Spleen (tissue), 11 donors: Measurements from ENCODE around the gene C10orf88. TPM values are rescaled to one million over a fixed set of nuclear protein-coding genes. Genes with fewer than 3 reads are reported as not detected.

Experiments
- DNase-seq: peaks from one replicate; pipeline ENCODE4 v3.0.0-alpha.2; 2020
- H3K27ac ChIP-seq, 8 donors: fragments of 200-600 bp; sonication (generic) in 7 of 8; 1 replicate in 4 of 8; 2 replicates in 4 of 8; pipeline versions ENCODE4 v1.5.0 to v1.8.0; 2016 to 2021; ENCODE audit warnings: inconsistent platforms in 4 of 8, mild to moderate bottlenecking in 4 of 8, moderate library complexity in 1 of 8
- H3K27me3 ChIP-seq, 7 donors: fragments of 200-600 bp; sonication (generic) in 6 of 7; replicated peaks in 1 of 7; 1 replicate in 4 of 7; 2 replicates in 3 of 7; pipeline versions ENCODE4 v1.5.0 to v1.8.0; 2016 to 2021; ENCODE audit warnings: inconsistent platforms in 3 of 7, mild to moderate bottlenecking in 1 of 7
- H3K36me3 ChIP-seq, 6 donors: fragments of 200-600 bp; sonication (generic) in 5 of 6; 1 replicate in 4 of 6; 2 replicates in 2 of 6; pipeline versions ENCODE4 v1.5.0 to v1.8.0; 2016 to 2021; ENCODE audit warnings: inconsistent platforms in 2 of 6
- H3K4me1 ChIP-seq, 6 donors: fragments of 200-600 bp; sonication (generic) in 5 of 6; 1 replicate in 3 of 6; 2 replicates in 3 of 6; pipeline versions ENCODE4 v1.5.0 to v1.8.0; 2016 to 2021; ENCODE audit warnings: inconsistent platforms in 3 of 6
- H3K4me3 ChIP-seq, 8 donors: fragments of 200-600 bp; sonication (generic) in 7 of 8; 1 replicate in 4 of 8; 2 replicates in 4 of 8; pipeline versions ENCODE4 v1.5.0 to v1.8.0; 2016 to 2021; ENCODE audit warnings: inconsistent platforms in 4 of 8, mild to moderate bottlenecking in 4 of 8, moderate library complexity in 2 of 8
- H3K9me3 ChIP-seq, 8 donors: fragments of 200-600 bp; sonication (generic) in 7 of 8; 1 replicate in 4 of 8; 2 replicates in 4 of 8; pipeline versions ENCODE4 v1.5.0 to v1.8.0; 2016 to 2021; ENCODE audit warnings: inconsistent platforms in 4 of 8
- POLR2A ChIP-seq, 3 donors: fragments of 450-650 bp; IDR thresholded peaks; one replicate each; pipeline ENCODE4 v1.5.1; 2017; ENCODE audit warnings: antibody characterized with exemption in 3 of 3, mild to moderate bottlenecking in 1 of 3
- POLR2AphosphoS5 ChIP-seq, 3 donors: sonication (generic); formaldehyde crosslinking; IDR thresholded peaks; one replicate each; pipeline ENCODE4 v1.5.1; 2017; ENCODE audit warnings: antibody characterized with exemption in 3 of 3
- WGBS, 5 donors: extraction: QIAGEN DNeasy Blood & Tissue Kit in 3 of 5; methylation state at CpG; one replicate each; pipeline versions ENCODE4 v1.1.5 to v1.1.7; 2013 to 2018; 5-methylcytosine and 5-hydroxymethylcytosine counted together
- intact Hi-C: fragments of 100-400 bp; cut with DNase I; formaldehyde crosslinking; loops from one replicate; pipeline ENCODE4 v1.15.0; 2023; ENCODE audit warnings: low total_unique reads
- polyA plus RNA-seq, 3 donors: library from polyadenylated mRNA; stranded (reverse); fragments of 200-250 nt; gene quantifications; one replicate each; pipeline ENCODE4 v1.2.1, GENCODE V29; 2013
- total RNA-seq, 7 donors: library from RNA; depleted of rRNA in 3 of 7; stranded (reverse); fragments of >200 nt in 3 of 7; fragmentation: NEBNext Ultra II Directional in 4 of 7; extraction: Animal tissue kit (Norgen Biotek cat#: 25700) in 4 of 7; gene quantifications; one replicate each; pipeline versions ENCODE4 v1.1.0 to v1.2.1, GENCODE V29; 2016 to 2021
- TF ChIP-seq, protein P1 (sequence below), 11 experiments: fragments of 200-600 bp in 7 of 11; fragments of 450-650 bp in 4 of 11; sonication (generic) in 4 of 11; IDR thresholded peaks in 8 of 11; conservative IDR thresholded peaks in 3 of 11; 1 replicate in 7 of 11; 2 replicates in 4 of 11; pipeline versions ENCODE4 v1.4.0 to v1.8.0; 2016 to 2021; ENCODE audit warnings: antibody characterized with exemption in 11 of 11, inconsistent platforms in 4 of 11, mild to moderate bottlenecking in 1 of 11
- donor health status: healthy with polysubstance abuse.
- donor health status: DM: no; HTN: no; CAD: no; lungs with moderate emphysema.
- donor health status: DM: no; HTN: no; CAD: no.
- donor health status: Bipolar disorder and iron deficiency.
- donor health status: healthy.
- donor health status: DM: no; HTN: no; CAD: no.
- donor health status: DM: yes; HTN: yes; CAD: no.

Gene C10orf88
- total and polyA plus RNA-seq, 10 donors: 4.7 to 10.2 (median 7.0) TPM

DNA sequence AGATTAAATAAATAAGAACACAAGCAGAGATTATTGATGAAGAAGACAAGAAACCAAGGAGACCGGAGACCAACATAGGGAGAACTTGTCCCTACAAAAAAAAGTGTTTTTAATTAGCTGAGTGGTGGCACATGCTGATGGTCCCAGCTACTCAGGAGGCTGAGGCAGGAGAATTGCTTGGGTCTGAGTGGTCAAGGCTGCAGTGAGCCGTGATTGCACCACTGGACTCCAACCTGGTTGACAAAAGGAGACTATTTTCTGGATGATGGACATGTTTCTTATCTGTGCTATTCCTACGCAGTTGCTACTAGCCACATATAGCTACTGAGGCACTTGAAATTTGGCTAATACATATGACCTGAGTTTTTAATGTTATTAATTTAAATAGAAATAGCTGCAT, 44.9 kb upstream of the C10orf88 start:
- intact Hi-C loops: no loop called here
- H3K36me3 ChIP-seq: peaks cover 0 to 53% (median 37%) of the 10 kb centered on the region in 6 donors
- no peak for DNase-seq
- H3K27me3 ChIP-seq: no peaks in the 10 kb centered on the region
- H3K9me3 ChIP-seq: no peaks in the 10 kb centered on the region
- peaks cover 0 to 48% (median 16%) of the 10 kb centered on the region in 6 donors for H3K4me1 ChIP-seq
- TF ChIP-seq, protein P1, sequence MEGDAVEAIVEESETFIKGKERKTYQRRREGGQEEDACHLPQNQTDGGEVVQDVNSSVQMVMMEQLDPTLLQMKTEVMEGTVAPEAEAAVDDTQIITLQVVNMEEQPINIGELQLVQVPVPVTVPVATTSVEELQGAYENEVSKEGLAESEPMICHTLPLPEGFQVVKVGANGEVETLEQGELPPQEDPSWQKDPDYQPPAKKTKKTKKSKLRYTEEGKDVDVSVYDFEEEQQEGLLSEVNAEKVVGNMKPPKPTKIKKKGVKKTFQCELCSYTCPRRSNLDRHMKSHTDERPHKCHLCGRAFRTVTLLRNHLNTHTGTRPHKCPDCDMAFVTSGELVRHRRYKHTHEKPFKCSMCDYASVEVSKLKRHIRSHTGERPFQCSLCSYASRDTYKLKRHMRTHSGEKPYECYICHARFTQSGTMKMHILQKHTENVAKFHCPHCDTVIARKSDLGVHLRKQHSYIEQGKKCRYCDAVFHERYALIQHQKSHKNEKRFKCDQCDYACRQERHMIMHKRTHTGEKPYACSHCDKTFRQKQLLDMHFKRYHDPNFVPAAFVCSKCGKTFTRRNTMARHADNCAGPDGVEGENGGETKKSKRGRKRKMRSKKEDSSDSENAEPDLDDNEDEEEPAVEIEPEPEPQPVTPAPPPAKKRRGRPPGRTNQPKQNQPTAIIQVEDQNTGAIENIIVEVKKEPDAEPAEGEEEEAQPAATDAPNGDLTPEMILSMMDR (IDR thresholded peaks at IDR 0.05 in 8 of 11, conservative IDR thresholded peaks at IDR 0.05 in 3 of 11): no peak
- TF ChIP-seq POLR2AphosphoS5 (IDR thresholded peaks at IDR 0.05): no peak
- TF ChIP-seq POLR2A (IDR thresholded peaks at IDR 0.05): no peak
- no peak overlapping the region for H3K4me3 ChIP-seq
- WGBS, 5 donors: 95 to 98% (median 98%) methylated on average over 3 of the region's 3 CpGs
- H3K27ac ChIP-seq: no peak overlapping the region

DNA sequence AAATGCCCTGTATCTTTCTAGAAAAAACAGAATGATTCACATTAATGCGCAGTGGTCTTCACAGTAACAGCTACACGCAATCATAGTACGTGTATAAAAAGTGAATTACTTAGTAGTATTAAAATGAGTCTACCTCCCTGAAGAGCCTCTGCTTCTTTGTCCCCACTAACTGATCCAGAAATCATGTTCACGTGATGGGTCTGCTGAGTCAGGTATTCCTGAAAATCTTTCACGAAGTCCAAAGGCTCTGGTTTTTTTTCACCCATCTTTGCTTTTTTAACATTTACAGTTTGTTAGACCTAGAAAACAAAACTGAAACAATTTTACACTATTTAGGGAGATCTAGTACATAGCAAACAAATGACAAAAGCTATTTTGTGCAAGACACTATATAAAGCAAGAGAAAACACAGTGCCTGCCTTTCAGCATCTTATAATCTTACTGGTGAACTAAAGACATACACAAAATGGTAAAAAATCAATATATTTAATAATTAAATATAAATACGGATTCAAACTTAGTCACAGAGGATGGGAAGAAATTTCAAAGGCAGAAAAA, 44.4 kb upstream of the C10orf88 start:
- Histone ChIP-seq H3K4me1 (peaks cover 0 to 44% (median 13%) of the 10 kb centered on the region in 6 donors), H3K27me3 (no peaks in the 10 kb centered on the region), H3K36me3 (peaks cover 3 to 57% (median 41%) of the 10 kb centered on the region in 6 donors), H3K4me3 (no peak overlapping the region), H3K27ac (no peak overlapping the region), H3K9me3 (no peaks in the 10 kb centered on the region)
- 87 to 95% (median 92%) methylated on average over 6 of the region's 6 CpGs for WGBS, 5 donors
- intact Hi-C loops: no loop called here
- TF ChIP-seq, protein P1 (IDR thresholded peaks at IDR 0.05 in 8 of 11, conservative IDR thresholded peaks at IDR 0.05 in 3 of 11): no peak
- TF ChIP-seq POLR2AphosphoS5 (IDR thresholded peaks at IDR 0.05): no peak
- DNase-seq: no peak

DNA sequence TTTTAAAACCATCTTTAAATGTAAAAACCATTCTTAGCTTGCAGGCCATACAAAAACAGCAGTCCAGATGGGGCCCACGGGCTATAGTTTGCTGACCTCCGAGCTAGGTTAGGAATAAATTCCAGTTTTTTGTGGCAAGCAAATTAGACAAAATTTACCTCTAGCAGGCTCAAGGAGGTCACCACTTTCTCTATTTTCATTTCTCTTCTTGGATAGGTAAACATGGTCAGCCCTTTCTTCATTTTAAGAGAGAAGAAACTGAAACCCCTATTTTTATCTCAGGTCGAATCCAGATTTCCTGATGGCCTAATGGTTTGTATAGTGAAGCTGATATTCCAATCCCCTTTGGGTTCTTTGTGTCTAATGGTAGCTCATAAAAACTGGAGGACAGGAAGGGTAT, 43.8 kb upstream of the C10orf88 start:
- intact Hi-C loops: no loop called here
- WGBS, 5 donors: 85 to 94% (median 90%) methylated on average over 3 of the region's 3 CpGs
- peaks cover 3 to 63% (median 42%) of the 10 kb centered on the region in 6 donors for H3K36me3 ChIP-seq

DNA sequence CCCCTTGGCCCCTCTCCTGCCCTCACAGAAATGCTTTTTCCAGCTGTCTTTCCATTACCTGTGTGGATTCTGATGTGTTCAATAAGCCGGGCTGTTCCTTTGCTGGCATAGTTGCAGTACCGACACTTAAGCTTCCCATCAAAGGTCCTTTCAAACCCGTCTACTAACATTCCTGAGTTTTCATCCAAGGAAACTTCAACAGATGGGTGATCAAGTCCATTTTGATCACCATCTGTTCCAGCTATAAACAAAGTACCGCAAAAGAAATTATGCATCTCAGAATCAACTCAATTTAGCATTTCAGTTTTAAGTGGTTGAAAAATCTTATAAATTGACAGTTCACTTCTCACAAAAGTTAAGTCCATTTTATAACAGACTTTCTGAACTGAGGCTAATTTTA, 41.9 kb upstream of the C10orf88 start:
- Histone ChIP-seq H3K4me1 (peaks cover 0 to 24% (median 12%) of the 10 kb centered on the region in 6 donors), H3K36me3 (peaks cover 3 to 77% (median 47%) of the 10 kb centered on the region in 6 donors), H3K9me3 (no peaks in the 10 kb centered on the region), H3K27me3 (no peaks in the 10 kb centered on the region), H3K4me3 (no peak overlapping the region), H3K27ac (no peak overlapping the region)
- no peak for DNase-seq
- WGBS, 5 donors: 93 to 100% (median 97%) methylated on average over 4 of the region's 4 CpGs
- intact Hi-C loops: no loop called here
- no peak for TF ChIP-seq POLR2AphosphoS5 (IDR thresholded peaks at IDR 0.05)
- TF ChIP-seq POLR2A (IDR thresholded peaks at IDR 0.05): no peak

More for the DNA sequence above, 43.8 kb upstream of the C10orf88 start:
- TF ChIP-seq, protein P1 (IDR thresholded peaks at IDR 0.05 in 8 of 11, conservative IDR thresholded peaks at IDR 0.05 in 3 of 11): no peak
- TF ChIP-seq POLR2AphosphoS5 (IDR thresholded peaks at IDR 0.05): no peak
- Histone ChIP-seq H3K4me1 (peaks cover 0 to 40% (median 12%) of the 10 kb centered on the region in 6 donors), H3K4me3 (no peak overlapping the region), H3K9me3 (no peaks in the 10 kb centered on the region), H3K27ac (no peak overlapping the region), H3K27me3 (no peaks in the 10 kb centered on the region)
- DNase-seq: no peak
